GM19035 (cell line): ENCODE results near the gene CARD16.
"Not testable (repeated sequence)": the region's sequence is repeated elsewhere in the genome, so short reads cannot be mapped to it uniquely, and the experiment has no call there.

Experiments
- ATAC-seq: cut with Tn5 transposase; IDR thresholded peaks from one replicate; pipeline ENCODE4 v1.9.1; 2021; ENCODE audit not compliant: unreplicated experiment

Gene CARD16

GRCh38 chr11:105044557-105045524 lies at the start of gene CARD16:
Gene CARD16 (minus strand): TSS chr11:105045335. CDS start chr11:105045297, 38 bp downstream.
- peak; percentile 99 for ATAC-seq

GRCh38 chr11:105092256-105093239 lies 47.4 kb upstream of the CARD16 start:
- ATAC-seq, result no peak

GRCh38 chr11:105081412-105082150 lies 36.4 kb upstream of the CARD16 start:
- no peak for ATAC-seq

GRCh38 chr11:105080171-105080906 lies 35.2 kb upstream of the CARD16 start:
- not testable (repeated sequence) for ATAC-seq

GRCh38 chr11:105078283-105078682 lies 33.1 kb upstream of the CARD16 start:
- ATAC-seq, result no peak

GRCh38 chr11:105077141-105077790 lies 32.1 kb upstream of the CARD16 start:
- ATAC-seq, result not testable (repeated sequence)

GRCh38 chr11:105074166-105074530 lies 29.0 kb upstream of the CARD16 start:
- ATAC-seq, result no peak

- ATAC-seq, result no peak
Measured at GRCh38 chr11:105073456-105074165, 28.5 kb upstream of the CARD16 start.

- ATAC-seq, result not testable (repeated sequence)
Measured at GRCh38 chr11:105072080-105072479, 26.9 kb upstream of the CARD16 start.

- ATAC-seq, result no peak
Measured at GRCh38 chr11:105071089-105071732, 26.1 kb upstream of the CARD16 start.

- ATAC-seq, result no peak
Measured at GRCh38 chr11:105070306-105070705, 25.2 kb upstream of the CARD16 start.

- not testable (repeated sequence) for ATAC-seq
Measured at GRCh38 chr11:105069749-105070148, 24.6 kb upstream of the CARD16 start.

- not testable (repeated sequence) for ATAC-seq
Measured at GRCh38 chr11:105063245-105063941, 18.3 kb upstream of the CARD16 start.

GRCh38 chr11:105057432-105057831 lies 12.3 kb upstream of the CARD16 start:
- ATAC-seq, result no peak

GRCh38 chr11:105056446-105056845 lies 11.3 kb upstream of the CARD16 start:
- no peak for ATAC-seq

- ATAC-seq, result no peak
Measured at GRCh38 chr11:105054723-105055493, 9.8 kb upstream of the CARD16 start.

GRCh38 chr11:105052487-105052886 lies 7.4 kb upstream of the CARD16 start:
- no peak for ATAC-seq
